Heart left ventricle (tissue), 13 donors: ENCODE results near the gene STK32C.

Experiments
- POLR2A ChIP-seq, 2 donors: fragments of 450-650 bp; IDR thresholded peaks; one replicate each; pipeline ENCODE4 v1.6.1; 2017; ENCODE audit warnings: antibody characterized with exemption in 2 of 2, mild to moderate bottlenecking in 2 of 2, moderate library complexity in 2 of 2
- TF ChIP-seq, protein P1 (sequence below), 12 donors: fragments of 200-600 bp; sonication (generic) in 4 of 12; IDR thresholded peaks; one replicate each; pipeline versions ENCODE4 v1.5.0 to v1.8.0; 2018 to 2022; ENCODE audit warnings: antibody characterized with exemption in 12 of 12, mild to moderate bottlenecking in 5 of 12
- donor health status: ischemic (EF 13 %, LVEDD 7.1; RV severe dilation, severe dysfunction).
- donor health status: DM: no; HTN: yes; CAD: no.
- donor health status: DM: no; HTN: no; CAD: no.
- donor health status: ischemic (EF 25% LVEDD 6.9; RV normal size, moderate dysfunction).
- donor health status: ischemic (EF 25% LVEDD 5.7; RV mildly dilated, moderate dysfunction).
- donor health status: ischemic (EF 35%, LVEDD 5.7; RV mildly dilated, moderate dysfunction).
- donor health status: nonischemic (EF 11% LVEDD 7.7; RV severe dilation, severe dysfunction).
- donor health status: DM: yes; HTN: yes; CAD: no.
- donor health status: PGD.
- donor health status: ischemic (EF 29% LVEDD 5.4; RV normal size, mild dysfunction).
- donor health status: nonischemic (EF 23%, LVEDD 6.1; RV moderate dilation, normal function).

GRCh38 chr10:132334631-132335188 lies 27.0 kb upstream of the STK32C start:
- TF ChIP-seq POLR2A (IDR thresholded peaks at IDR 0.05) = no peak
- TF ChIP-seq, protein P1, sequence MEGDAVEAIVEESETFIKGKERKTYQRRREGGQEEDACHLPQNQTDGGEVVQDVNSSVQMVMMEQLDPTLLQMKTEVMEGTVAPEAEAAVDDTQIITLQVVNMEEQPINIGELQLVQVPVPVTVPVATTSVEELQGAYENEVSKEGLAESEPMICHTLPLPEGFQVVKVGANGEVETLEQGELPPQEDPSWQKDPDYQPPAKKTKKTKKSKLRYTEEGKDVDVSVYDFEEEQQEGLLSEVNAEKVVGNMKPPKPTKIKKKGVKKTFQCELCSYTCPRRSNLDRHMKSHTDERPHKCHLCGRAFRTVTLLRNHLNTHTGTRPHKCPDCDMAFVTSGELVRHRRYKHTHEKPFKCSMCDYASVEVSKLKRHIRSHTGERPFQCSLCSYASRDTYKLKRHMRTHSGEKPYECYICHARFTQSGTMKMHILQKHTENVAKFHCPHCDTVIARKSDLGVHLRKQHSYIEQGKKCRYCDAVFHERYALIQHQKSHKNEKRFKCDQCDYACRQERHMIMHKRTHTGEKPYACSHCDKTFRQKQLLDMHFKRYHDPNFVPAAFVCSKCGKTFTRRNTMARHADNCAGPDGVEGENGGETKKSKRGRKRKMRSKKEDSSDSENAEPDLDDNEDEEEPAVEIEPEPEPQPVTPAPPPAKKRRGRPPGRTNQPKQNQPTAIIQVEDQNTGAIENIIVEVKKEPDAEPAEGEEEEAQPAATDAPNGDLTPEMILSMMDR (IDR thresholded peaks at IDR 0.05) = no peak
